ENCODE results near the gene EYS.

EYS gene

GRCh38 chr6:64848467-64848866 is 858.6 kb downstream of the EYS start:
- no peak for DNase-seq (ENCODE audit: extremely low spot score)
- no peak for TF ChIP-seq CTCF (IDR thresholded peaks at IDR 0.05; ENCODE audit: control extremely low read depth, extremely low read depth, low read depth, missing control alignments)
- CTCF ChIA-PET, result interaction anchor here (1.8 kb wide), 1 partner anchor 37 kb away, joined by 3 read pairs; no protein-coding TSS in a partner anchor
- POLR2A ChIA-PET, result no interaction called here

DNA sequence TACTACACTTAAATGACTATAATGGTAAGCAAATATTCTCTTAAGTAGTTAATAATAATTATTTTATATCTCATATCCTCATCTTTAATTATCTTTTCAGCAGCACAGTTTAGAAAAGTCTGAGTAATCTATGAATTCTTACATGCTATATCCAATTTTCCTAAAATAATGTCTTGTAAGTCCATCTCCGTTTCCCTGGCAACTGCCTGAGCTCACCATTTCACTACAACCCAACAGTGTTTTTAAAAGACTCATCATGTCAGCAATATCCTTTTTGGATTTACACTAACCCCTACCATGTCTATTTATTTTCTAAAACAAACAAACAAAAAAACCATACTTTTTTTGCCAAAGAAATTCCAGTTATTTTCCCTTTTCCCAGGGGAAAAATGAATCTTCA is 859.6 kb downstream of the EYS start:
- no peak for DNase-seq (ENCODE audit: extremely low spot score)
- POLR2A ChIA-PET, result no interaction called here
- no peak for TF ChIP-seq CTCF (IDR thresholded peaks at IDR 0.05; ENCODE audit: control extremely low read depth, extremely low read depth, low read depth, missing control alignments)
- CTCF ChIA-PET, result no interaction called here

- CTCF ChIA-PET, result no interaction called here
- no peak for DNase-seq (ENCODE audit: extremely low spot score)
- no peak for TF ChIP-seq CTCF (IDR thresholded peaks at IDR 0.05; ENCODE audit: control extremely low read depth, extremely low read depth, low read depth, missing control alignments)
- POLR2A ChIA-PET, result no interaction called here
Observed at GRCh38 chr6:64838726-64839125, 868.3 kb downstream of the EYS start.

DNA sequence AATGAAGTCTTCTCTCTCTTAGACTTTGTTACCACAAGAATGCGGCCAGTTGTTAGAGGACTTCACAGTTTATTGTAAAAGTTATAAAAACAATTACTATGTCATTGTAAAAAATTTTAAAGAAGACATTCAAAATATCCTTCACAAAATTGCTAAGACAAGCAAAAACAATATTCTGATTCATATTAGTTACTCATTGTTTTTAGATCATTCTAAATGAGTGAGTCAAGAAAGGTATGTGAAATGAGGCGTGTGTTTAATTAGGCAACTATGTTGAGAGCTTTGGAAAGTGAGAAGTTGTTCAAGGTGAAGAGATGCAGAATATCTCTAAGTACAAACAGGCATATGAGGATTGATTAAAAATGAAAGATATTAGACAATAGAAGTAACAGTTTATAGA is 875.3 kb downstream of the EYS start:
- CTCF ChIA-PET, result no interaction called here
- TF ChIP-seq CTCF (IDR thresholded peaks at IDR 0.05; ENCODE audit: control extremely low read depth, extremely low read depth, low read depth, missing control alignments), result no peak
- POLR2A ChIA-PET, result no interaction called here
- no peak for DNase-seq (ENCODE audit: extremely low spot score)

- TF ChIP-seq CTCF (IDR thresholded peaks at IDR 0.05; ENCODE audit: control extremely low read depth, extremely low read depth, low read depth, missing control alignments), result no peak
- ChIA-PET CTCF (interaction anchor here (1.5 kb wide), 1 partner anchor 15 kb away, joined by 6 read pairs; no protein-coding TSS in a partner anchor), POLR2A (no interaction called here)
- DNase-seq (ENCODE audit: extremely low spot score), result no peak
Observed at GRCh38 chr6:64817525-64817924, 889.5 kb downstream of the EYS start.

DNA sequence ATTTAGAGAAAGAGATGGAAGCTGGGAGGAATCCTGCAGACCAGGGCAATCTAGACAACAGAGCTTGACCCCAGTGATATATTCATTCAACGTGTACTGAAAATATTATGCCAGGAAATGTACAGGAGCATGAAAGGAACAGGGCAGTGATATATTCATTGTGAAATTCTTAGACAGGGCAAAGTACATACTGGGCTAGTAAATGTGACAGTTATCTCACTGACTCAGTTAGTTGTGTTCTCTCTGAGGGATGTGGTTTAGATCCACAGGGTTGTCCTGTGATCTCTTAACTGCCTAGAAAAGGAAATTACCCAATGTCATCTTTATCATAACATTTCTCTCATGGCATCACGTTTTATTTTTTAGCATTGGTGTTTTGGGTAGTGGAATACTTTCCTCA is 891.3 kb downstream of the EYS start:
- ChIA-PET CTCF (interaction anchor here (1.5 kb wide), 1 partner anchor 9 kb away, joined by 3 read pairs; no protein-coding TSS in a partner anchor), POLR2A (no interaction called here)
- DNase-seq (ENCODE audit: extremely low spot score), result no peak
- no peak for TF ChIP-seq CTCF (IDR thresholded peaks at IDR 0.05; ENCODE audit: control extremely low read depth, extremely low read depth, low read depth, missing control alignments)

- POLR2A ChIA-PET, result no interaction called here
- no peak for TF ChIP-seq CTCF (IDR thresholded peaks at IDR 0.05; ENCODE audit: control extremely low read depth, extremely low read depth, low read depth, missing control alignments)
- no peak for DNase-seq (ENCODE audit: extremely low spot score)
- CTCF ChIA-PET, result no interaction called here
Observed at GRCh38 chr6:64812138-64812537, 894.9 kb downstream of the EYS start.

Measured in GM10248 (cell line).